Measurements from ENCODE around the gene OR2A2.

DNA sequence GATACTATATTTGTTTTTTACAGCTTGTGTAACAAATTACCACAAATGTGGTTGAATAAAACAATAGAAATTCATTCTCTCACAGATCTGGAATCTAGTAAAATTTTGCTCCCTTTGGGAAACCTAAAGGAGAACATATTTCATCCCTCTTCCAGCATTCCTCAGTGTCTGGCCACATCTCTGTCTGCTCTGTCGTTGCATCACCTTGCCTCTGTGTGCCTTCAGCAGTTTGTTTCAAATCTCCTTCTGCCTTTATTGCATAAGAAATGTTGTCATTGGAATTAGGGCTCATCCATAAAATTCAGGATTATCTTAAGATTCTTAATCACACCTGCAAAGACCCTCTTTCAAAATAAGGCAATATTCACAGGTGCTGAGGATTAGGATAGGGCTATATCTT is 28.1 kb downstream of the OR2A2 start:
- TF ChIP-seq, protein P1, sequence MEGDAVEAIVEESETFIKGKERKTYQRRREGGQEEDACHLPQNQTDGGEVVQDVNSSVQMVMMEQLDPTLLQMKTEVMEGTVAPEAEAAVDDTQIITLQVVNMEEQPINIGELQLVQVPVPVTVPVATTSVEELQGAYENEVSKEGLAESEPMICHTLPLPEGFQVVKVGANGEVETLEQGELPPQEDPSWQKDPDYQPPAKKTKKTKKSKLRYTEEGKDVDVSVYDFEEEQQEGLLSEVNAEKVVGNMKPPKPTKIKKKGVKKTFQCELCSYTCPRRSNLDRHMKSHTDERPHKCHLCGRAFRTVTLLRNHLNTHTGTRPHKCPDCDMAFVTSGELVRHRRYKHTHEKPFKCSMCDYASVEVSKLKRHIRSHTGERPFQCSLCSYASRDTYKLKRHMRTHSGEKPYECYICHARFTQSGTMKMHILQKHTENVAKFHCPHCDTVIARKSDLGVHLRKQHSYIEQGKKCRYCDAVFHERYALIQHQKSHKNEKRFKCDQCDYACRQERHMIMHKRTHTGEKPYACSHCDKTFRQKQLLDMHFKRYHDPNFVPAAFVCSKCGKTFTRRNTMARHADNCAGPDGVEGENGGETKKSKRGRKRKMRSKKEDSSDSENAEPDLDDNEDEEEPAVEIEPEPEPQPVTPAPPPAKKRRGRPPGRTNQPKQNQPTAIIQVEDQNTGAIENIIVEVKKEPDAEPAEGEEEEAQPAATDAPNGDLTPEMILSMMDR (IDR thresholded peaks at IDR 0.05): no peak
- TF ChIP-seq POLR2A (IDR thresholded peaks at IDR 0.05): no peak
